HCT116 (cell line): ENCODE measurements around the gene TRIM75. TPM values are rescaled to one million over a fixed set of nuclear protein-coding genes. Genes with fewer than 3 reads are reported as not detected.

Experiments used
- ATAC-seq: fragments of 200-7000 bp; cut with Tn5 transposase; 2 replicates; pipeline ENCODE4 v1.9.1; 2020; ENCODE audit warnings: mild to moderate bottlenecking, moderate library complexity
- BruUV-seq: library from RNA; stranded (reverse); fragments of 400-500 nt; replicated peaks from 2 replicates; lab custom pipeline; 2021; lab: Mats Ljungman, UMichigan
- CTCF ChIA-PET: fragments of 300-600 bp; sonication (Branson Sonifier 250); formaldehyde crosslinking; loops from one replicate; lab custom pipeline; 2021; ENCODE audit warnings: antibody characterized with exemption; lab: Charles Lee
- POLR2A ChIA-PET: fragments of 300-600, 350-600 bp; sonication (Branson Sonifier 250); formaldehyde crosslinking; loops from one replicate; lab custom pipeline; 2021; ENCODE audit warnings: antibody characterized with exemption; lab: Charles Lee
- RAD21 ChIA-PET, 2 experiments: fragments of 300-600 bp; sonication (Branson Sonifier 250); formaldehyde crosslinking; loops; one replicate each; lab custom pipeline; 2023; ENCODE audit warnings: low total read pairs in 2 of 2; ENCODE audit not compliant: uncharacterized antibody in 2 of 2, unreplicated experiment in 2 of 2, low non-redundant PET in 1 of 2; lab: Charles Lee
- DNase-seq: peaks from one replicate; pipeline ENCODE4 v3.0.0-alpha.2; 2010; ENCODE audit warnings: low read depth, low spot score
- H2AFZ ChIP-seq: fragments of 200-600 bp; shearing (Covaris generic), sonication (generic); 2 replicates; pipeline ENCODE4 v1.6.1; 2017; ENCODE audit warnings: low read depth, mixed run types, mixed read lengths, antibody characterized with exemption, low read length; ENCODE audit not compliant: poor library complexity, severe bottlenecking
- H3K27ac ChIP-seq: 2 replicates; pipeline ENCODE4 v1.5.1; 2012; ENCODE audit warnings: low read depth, low read length
- H3K27me3 ChIP-seq: fragments of 200-600 bp; sonication (generic); 2 replicates; pipeline ENCODE4 v1.6.1; 2016; ENCODE audit warnings: mixed run types, low read length, mixed read lengths; ENCODE audit not compliant: insufficient read depth
- H3K36me3 ChIP-seq, 2 experiments: fragments of 200-500 bp in 1 of 2; fragments of 200-600 bp in 1 of 2; sonication (Bioruptor generic) in 1 of 2; sonication (generic) in 1 of 2; 2 replicates each; pipeline versions ENCODE4 v1.5.1 to v1.6.1; 2014 to 2016; ENCODE audit warnings: low read length in 2 of 2, inconsistent platforms in 1 of 2, mixed read lengths in 1 of 2, mixed run types in 1 of 2; ENCODE audit not compliant: insufficient read depth in 2 of 2, control insufficient read depth in 1 of 2
- H3K4me1 ChIP-seq, 2 experiments: fragments of 200-600 bp in 1 of 2; sonication (generic) in 1 of 2; 2 replicates each; pipeline versions ENCODE4 v1.5.1 to v1.6.1; 2012 to 2017; ENCODE audit warnings: low read length in 2 of 2, inconsistent platforms in 1 of 2, mild to moderate bottlenecking in 1 of 2, mixed read lengths in 1 of 2, mixed run types in 1 of 2, moderate library complexity in 1 of 2; ENCODE audit not compliant: insufficient read depth in 2 of 2, control insufficient read depth in 1 of 2
- H3K4me2 ChIP-seq: fragments of 200-600 bp; sonication (generic); 2 replicates; pipeline ENCODE4 v1.6.1; 2017; ENCODE audit warnings: mixed run types, low read length, mixed read lengths
- H3K4me3 ChIP-seq, 2 experiments: fragments of 200-600 bp in 1 of 2; sonication (generic) in 1 of 2; replicated peaks in 1 of 2; 2 replicates each; pipeline ENCODE4 v1.5.1; 2011 to 2016; ENCODE audit warnings: low read length in 2 of 2, control low read depth in 1 of 2, low read depth in 1 of 2, mild to moderate bottlenecking in 1 of 2, mixed read lengths in 1 of 2, mixed run types in 1 of 2
- H3K79me2 ChIP-seq: fragments of 200-600 bp; sonication (generic); 2 replicates; pipeline ENCODE4 v1.6.1; 2017; ENCODE audit warnings: mild to moderate bottlenecking, mixed run types, low read length, moderate library complexity, mixed read lengths; ENCODE audit not compliant: insufficient read depth
- H3K9ac ChIP-seq: fragments of 200-600 bp; sonication (generic); 2 replicates; pipeline ENCODE4 v1.6.1; 2016; ENCODE audit warnings: low read length, mixed read lengths
- H3K9me2 ChIP-seq: fragments of 200-600 bp; sonication (generic), shearing (Covaris generic); 2 replicates; pipeline ENCODE4 v1.6.1; 2017; ENCODE audit warnings: mixed run types, mild to moderate bottlenecking, moderate library complexity; ENCODE audit not compliant: insufficient read depth
- H3K9me3 ChIP-seq, 2 experiments: fragments of 200-500 bp in 1 of 2; fragments of 200-600 bp in 1 of 2; sonication (Bioruptor generic) in 1 of 2; sonication (generic) in 1 of 2; 2 replicates each; pipeline ENCODE4 v1.6.1; 2014 to 2017; ENCODE audit warnings: low read length in 2 of 2, mixed read lengths in 2 of 2, inconsistent platforms in 1 of 2, low read depth in 1 of 2, mild to moderate bottlenecking in 1 of 2, mixed run types in 1 of 2, moderate library complexity in 1 of 2; ENCODE audit not compliant: control insufficient read depth in 1 of 2, insufficient read depth in 1 of 2
- H4K20me1 ChIP-seq: fragments of 200-600 bp; sonication (generic), shearing (Covaris generic); 2 replicates; pipeline ENCODE4 v1.6.1; 2017; ENCODE audit warnings: mixed run types, mild to moderate bottlenecking, moderate library complexity; ENCODE audit not compliant: insufficient read depth
- ATF3 ChIP-seq: IDR thresholded peaks from 2 replicates; pipeline ENCODE4 v1.6.1; 2012
- CEBPB ChIP-seq: IDR thresholded peaks from 2 replicates; pipeline ENCODE4 v1.6.1; 2012; ENCODE audit warnings: low read depth
- JUND ChIP-seq: IDR thresholded peaks from 2 replicates; pipeline ENCODE4 v1.6.1; 2012
- POLR2A ChIP-seq: IDR thresholded peaks from 2 replicates; pipeline ENCODE4 v1.7.0; 2011; ENCODE audit warnings: borderline replicate concordance; ENCODE audit not compliant: insufficient read depth, insufficient read length; ENCODE audit errors: extremely low read depth
- POLR2AphosphoS5 ChIP-seq: IDR thresholded peaks from 2 replicates; pipeline ENCODE4 v1.6.1; 2011; ENCODE audit warnings: mild to moderate bottlenecking, low read depth, low read length, moderate library complexity
- SRF ChIP-seq: IDR thresholded peaks from 2 replicates; pipeline ENCODE4 v1.6.1; 2012; ENCODE audit warnings: low read depth
- YY1 ChIP-seq: IDR thresholded peaks from 2 replicates; pipeline ENCODE4 v1.6.1; 2011; ENCODE audit warnings: low read length, low read depth, moderate library complexity, mild to moderate bottlenecking; ENCODE audit not compliant: insufficient replicate concordance; ENCODE audit errors: extremely low read depth
- intact Hi-C: fragments of 100-400 bp; cut with micrococcal nuclease; formaldehyde crosslinking; loops from 2 replicates; pipeline ENCODE4 v1.10.0; 2022
- total RNA-seq: library from RNA; stranded (reverse); gene quantifications from one replicate; pipeline ENCODE4 v1.2.1, GENCODE V29; 2021; ENCODE audit not compliant: unreplicated experiment
- TF ChIP-seq, protein P1 (sequence below): IDR thresholded peaks from 2 replicates; pipeline ENCODE4 v1.6.1; 2011; ENCODE audit warnings: mild to moderate bottlenecking, low read length, moderate library complexity; ENCODE audit not compliant: insufficient replicate concordance; ENCODE audit errors: extremely low read depth
- TF ChIP-seq, protein P2 (sequence below): IDR thresholded peaks from 2 replicates; pipeline ENCODE4 v1.6.1; 2012; ENCODE audit warnings: low read depth

Gene TRIM75
- total RNA-seq, 1 experiment from 2014 or later, result not detected

DNA sequence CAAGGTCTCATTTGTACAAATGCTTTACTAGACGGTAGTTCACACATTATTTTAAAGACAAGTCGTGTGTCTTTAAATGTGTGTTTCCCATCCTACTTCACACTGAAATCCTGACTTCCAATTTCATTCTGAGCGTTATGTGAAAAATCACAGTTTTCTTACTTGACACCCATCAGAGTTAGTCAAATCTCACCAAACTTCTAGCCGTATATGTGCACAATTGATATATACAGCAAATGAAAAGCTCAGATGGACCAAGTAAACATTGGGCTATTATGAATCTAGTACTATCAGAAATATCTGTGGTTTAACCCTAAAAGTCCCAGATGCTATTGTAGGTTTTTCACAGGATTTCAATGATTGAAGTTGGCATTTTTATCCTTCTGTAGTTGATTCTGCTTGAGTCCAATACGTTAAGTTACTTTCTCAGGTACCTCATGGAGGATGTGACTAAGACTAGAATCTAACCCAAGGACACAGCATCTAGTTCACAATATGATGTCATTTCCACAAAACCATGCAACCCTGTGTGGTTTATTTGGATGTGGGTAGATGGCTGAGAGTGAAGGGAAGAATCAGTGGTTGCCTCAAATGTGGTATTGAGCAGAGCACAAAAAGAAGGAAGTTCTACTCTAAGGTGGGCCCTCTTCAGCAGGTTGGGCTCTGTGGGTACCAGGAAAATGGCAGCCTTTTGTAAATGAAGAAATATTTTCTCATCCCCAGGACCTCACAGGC, 44.0 kb upstream of the TRIM75 start:
- H4K20me1 ChIP-seq, result no peaks in the 10 kb centered on the region
- H3K27me3 ChIP-seq, result no peaks in the 10 kb centered on the region
- H3K9ac ChIP-seq, result no peak overlapping the region
- CTCF ChIA-PET, result no interaction called here
- DNase-seq, result no peak
- no peak for ATAC-seq
- H3K27ac ChIP-seq, result no peak overlapping the region
- no peaks in the 10 kb centered on the region for H3K79me2 ChIP-seq
- H3K4me1 ChIP-seq, result no peaks in the 10 kb centered on the region
- RAD21 ChIA-PET, result no interaction called here
- H3K4me3 ChIP-seq, result no peak overlapping the region
- no peak overlapping the region for H2AFZ ChIP-seq
- POLR2A ChIA-PET, result no interaction called here
- H3K4me2 ChIP-seq, result no peak overlapping the region
- intact Hi-C loops, result no loop called here
- no peaks in the 10 kb centered on the region for H3K36me3 ChIP-seq
- H3K9me2 ChIP-seq, result no peaks in the 10 kb centered on the region
- no peaks in the 10 kb centered on the region for H3K9me3 ChIP-seq
- no TSS peak for BruUV-seq
- TF ChIP-seq, protein P1, sequence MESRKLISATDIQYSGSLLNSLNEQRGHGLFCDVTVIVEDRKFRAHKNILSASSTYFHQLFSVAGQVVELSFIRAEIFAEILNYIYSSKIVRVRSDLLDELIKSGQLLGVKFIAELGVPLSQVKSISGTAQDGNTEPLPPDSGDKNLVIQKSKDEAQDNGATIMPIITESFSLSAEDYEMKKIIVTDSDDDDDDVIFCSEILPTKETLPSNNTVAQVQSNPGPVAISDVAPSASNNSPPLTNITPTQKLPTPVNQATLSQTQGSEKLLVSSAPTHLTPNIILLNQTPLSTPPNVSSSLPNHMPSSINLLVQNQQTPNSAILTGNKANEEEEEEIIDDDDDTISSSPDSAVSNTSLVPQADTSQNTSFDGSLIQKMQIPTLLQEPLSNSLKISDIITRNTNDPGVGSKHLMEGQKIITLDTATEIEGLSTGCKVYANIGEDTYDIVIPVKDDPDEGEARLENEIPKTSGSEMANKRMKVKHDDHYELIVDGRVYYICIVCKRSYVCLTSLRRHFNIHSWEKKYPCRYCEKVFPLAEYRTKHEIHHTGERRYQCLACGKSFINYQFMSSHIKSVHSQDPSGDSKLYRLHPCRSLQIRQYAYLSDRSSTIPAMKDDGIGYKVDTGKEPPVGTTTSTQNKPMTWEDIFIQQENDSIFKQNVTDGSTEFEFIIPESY, result no peak
- TF ChIP-seq POLR2A (no peak), YY1 (no peak), POLR2AphosphoS5 (no peak), CEBPB (no peak), SRF (no peak), ATF3 (no peak), JUND (no peak)
- TF ChIP-seq, protein P2, sequence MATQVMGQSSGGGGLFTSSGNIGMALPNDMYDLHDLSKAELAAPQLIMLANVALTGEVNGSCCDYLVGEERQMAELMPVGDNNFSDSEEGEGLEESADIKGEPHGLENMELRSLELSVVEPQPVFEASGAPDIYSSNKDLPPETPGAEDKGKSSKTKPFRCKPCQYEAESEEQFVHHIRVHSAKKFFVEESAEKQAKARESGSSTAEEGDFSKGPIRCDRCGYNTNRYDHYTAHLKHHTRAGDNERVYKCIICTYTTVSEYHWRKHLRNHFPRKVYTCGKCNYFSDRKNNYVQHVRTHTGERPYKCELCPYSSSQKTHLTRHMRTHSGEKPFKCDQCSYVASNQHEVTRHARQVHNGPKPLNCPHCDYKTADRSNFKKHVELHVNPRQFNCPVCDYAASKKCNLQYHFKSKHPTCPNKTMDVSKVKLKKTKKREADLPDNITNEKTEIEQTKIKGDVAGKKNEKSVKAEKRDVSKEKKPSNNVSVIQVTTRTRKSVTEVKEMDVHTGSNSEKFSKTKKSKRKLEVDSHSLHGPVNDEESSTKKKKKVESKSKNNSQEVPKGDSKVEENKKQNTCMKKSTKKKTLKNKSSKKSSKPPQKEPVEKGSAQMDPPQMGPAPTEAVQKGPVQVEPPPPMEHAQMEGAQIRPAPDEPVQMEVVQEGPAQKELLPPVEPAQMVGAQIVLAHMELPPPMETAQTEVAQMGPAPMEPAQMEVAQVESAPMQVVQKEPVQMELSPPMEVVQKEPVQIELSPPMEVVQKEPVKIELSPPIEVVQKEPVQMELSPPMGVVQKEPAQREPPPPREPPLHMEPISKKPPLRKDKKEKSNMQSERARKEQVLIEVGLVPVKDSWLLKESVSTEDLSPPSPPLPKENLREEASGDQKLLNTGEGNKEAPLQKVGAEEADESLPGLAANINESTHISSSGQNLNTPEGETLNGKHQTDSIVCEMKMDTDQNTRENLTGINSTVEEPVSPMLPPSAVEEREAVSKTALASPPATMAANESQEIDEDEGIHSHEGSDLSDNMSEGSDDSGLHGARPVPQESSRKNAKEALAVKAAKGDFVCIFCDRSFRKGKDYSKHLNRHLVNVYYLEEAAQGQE, result no peak
- TF ChIP-seq, all 23 proteins: peak for 0
